GM21381 (cell line): ENCODE results near the gene PHACTR3.

Source experiments
- ATAC-seq: cut with Tn5 transposase; IDR thresholded peaks from one replicate; pipeline ENCODE4 v1.9.1; 2021; ENCODE audit warnings: mild to moderate bottlenecking, moderate library complexity; ENCODE audit not compliant: unreplicated experiment

The PHACTR3 gene

GRCh38 chr20:59810449-59811187 is 206.3 kb downstream of the PHACTR3 start:
- ATAC-seq: no peak

GRCh38 chr20:59811681-59812171 is 207.4 kb downstream of the PHACTR3 start:
- ATAC-seq: no peak

GRCh38 chr20:59812286-59813125 is 208.2 kb downstream of the PHACTR3 start:
- no peak for ATAC-seq

- ATAC-seq: no peak
These were observed 209.0 kb downstream of the PHACTR3 start for GRCh38 chr20:59813126-59813947.

- ATAC-seq: no peak
These were observed 209.9 kb downstream of the PHACTR3 start for GRCh38 chr20:59813948-59814839.

GRCh38 chr20:59814840-59815340 is 210.6 kb downstream of the PHACTR3 start:
- ATAC-seq: no peak

- ATAC-seq: no peak
These were observed 211.9 kb downstream of the PHACTR3 start for GRCh38 chr20:59816146-59816738.

- no peak for ATAC-seq
These were observed 213.1 kb downstream of the PHACTR3 start for GRCh38 chr20:59817406-59817805.

- no peak for ATAC-seq
These were observed 213.7 kb downstream of the PHACTR3 start for GRCh38 chr20:59817846-59818615.

- no peak for ATAC-seq
These were observed 214.6 kb downstream of the PHACTR3 start for GRCh38 chr20:59818911-59819310.

- no peak for ATAC-seq
These were observed 215.3 kb downstream of the PHACTR3 start for GRCh38 chr20:59819496-59820203.

GRCh38 chr20:59820204-59821041 is 216.1 kb downstream of the PHACTR3 start:
- ATAC-seq: no peak

GRCh38 chr20:59821201-59821600 is 216.9 kb downstream of the PHACTR3 start:
- ATAC-seq: no peak

GRCh38 chr20:59821788-59822187 is 217.4 kb downstream of the PHACTR3 start:
- ATAC-seq: no peak

- no peak for ATAC-seq
These were observed 218.1 kb downstream of the PHACTR3 start for GRCh38 chr20:59822291-59823029.

- no peak for ATAC-seq
These were observed 218.7 kb downstream of the PHACTR3 start for GRCh38 chr20:59823030-59823423.
